HL-60/S4 (cell line): Measurements from ENCODE around the gene PPP6R1.

ENCODE experiments used
- in situ Hi-C: fragments of 300-500 bp; cut with MboI; formaldehyde crosslinking; loops from 2 replicates; pipeline ENCODE4 v1.14.3; 2022; ENCODE audit warnings: low sequenced_read_pairs

The PPP6R1 gene

GRCh38 chr19:55258476-55258827 lies 365 bp downstream of the PPP6R1 start:
- in situ Hi-C loops = no loop called here

GRCh38 chr19:55257461-55258420 lies 1.1 kb downstream of the PPP6R1 start:
- in situ Hi-C loops = no loop called here

- in situ Hi-C loops = no loop called here
Measured at GRCh38 chr19:55256562-55257460, 2.0 kb downstream of the PPP6R1 start.

GRCh38 chr19:55255618-55256423 lies 3.0 kb downstream of the PPP6R1 start:
- in situ Hi-C loops = no loop called here

GRCh38 chr19:55254625-55254977 lies 4.2 kb downstream of the PPP6R1 start:
- in situ Hi-C loops = no loop called here

- in situ Hi-C loops = no loop called here
Measured at GRCh38 chr19:55253842-55254624, 4.8 kb downstream of the PPP6R1 start.

- in situ Hi-C loops = no loop called here
Measured at GRCh38 chr19:55252760-55253663, 5.8 kb downstream of the PPP6R1 start.

- in situ Hi-C loops = no loop called here
Measured at GRCh38 chr19:55251341-55252081, 7.3 kb downstream of the PPP6R1 start.

- in situ Hi-C loops = no loop called here
Measured at GRCh38 chr19:55250262-55251036, 8.4 kb downstream of the PPP6R1 start.

GRCh38 chr19:55249841-55250240 lies 9.0 kb downstream of the PPP6R1 start:
- in situ Hi-C loops = no loop called here

GRCh38 chr19:55248704-55249103 lies 10.1 kb downstream of the PPP6R1 start:
- in situ Hi-C loops = no loop called here

- in situ Hi-C loops = no loop called here
Measured at GRCh38 chr19:55248166-55248675, 10.6 kb downstream of the PPP6R1 start.

- in situ Hi-C loops = no loop called here
Measured at GRCh38 chr19:55247621-55248099, 11.2 kb downstream of the PPP6R1 start.

GRCh38 chr19:55246462-55247451 lies 12.1 kb downstream of the PPP6R1 start:
- in situ Hi-C loops = no loop called here

- in situ Hi-C loops = no loop called here
Measured at GRCh38 chr19:55245236-55245904, 13.4 kb downstream of the PPP6R1 start.
